ENCODE results near the gene NTMT1.

Gene NTMT1

DNA sequence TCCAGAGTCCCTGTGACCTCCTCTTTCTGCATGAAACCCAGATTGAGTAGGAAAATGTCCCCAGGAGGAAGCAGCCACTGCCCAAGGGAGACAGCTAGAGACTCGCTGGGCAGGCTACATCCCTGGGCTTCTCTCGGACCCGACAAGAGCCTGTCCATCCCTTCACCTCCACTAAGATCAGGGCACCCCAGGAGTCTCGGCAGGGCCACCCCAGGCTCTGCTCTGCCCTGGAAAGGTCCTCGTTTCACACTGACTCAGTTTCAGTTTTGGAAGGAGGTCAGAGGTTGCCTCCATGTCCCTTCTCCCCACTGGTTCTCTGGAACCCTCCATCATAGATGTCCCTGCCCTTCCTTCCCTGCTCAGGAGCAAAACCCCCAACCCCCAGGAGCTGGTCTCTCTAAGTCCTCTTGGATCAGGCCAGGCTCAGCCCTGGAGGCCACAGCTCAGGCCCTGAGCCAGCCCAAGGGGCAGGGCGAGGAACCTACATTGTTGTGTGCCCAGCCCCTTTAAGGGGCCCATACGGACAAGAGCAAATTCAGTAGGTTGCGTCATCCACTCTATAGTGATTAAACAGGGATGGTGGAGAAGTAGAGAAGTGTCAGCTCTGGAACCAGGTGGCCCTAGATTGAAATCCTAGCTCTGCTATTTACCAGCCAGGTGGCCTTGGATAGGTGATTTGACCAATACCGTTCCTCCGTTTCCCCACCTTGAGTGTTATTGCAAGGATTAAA, 42.5 kb upstream of the NTMT1 start:
- TF ChIP-seq, protein P1, sequence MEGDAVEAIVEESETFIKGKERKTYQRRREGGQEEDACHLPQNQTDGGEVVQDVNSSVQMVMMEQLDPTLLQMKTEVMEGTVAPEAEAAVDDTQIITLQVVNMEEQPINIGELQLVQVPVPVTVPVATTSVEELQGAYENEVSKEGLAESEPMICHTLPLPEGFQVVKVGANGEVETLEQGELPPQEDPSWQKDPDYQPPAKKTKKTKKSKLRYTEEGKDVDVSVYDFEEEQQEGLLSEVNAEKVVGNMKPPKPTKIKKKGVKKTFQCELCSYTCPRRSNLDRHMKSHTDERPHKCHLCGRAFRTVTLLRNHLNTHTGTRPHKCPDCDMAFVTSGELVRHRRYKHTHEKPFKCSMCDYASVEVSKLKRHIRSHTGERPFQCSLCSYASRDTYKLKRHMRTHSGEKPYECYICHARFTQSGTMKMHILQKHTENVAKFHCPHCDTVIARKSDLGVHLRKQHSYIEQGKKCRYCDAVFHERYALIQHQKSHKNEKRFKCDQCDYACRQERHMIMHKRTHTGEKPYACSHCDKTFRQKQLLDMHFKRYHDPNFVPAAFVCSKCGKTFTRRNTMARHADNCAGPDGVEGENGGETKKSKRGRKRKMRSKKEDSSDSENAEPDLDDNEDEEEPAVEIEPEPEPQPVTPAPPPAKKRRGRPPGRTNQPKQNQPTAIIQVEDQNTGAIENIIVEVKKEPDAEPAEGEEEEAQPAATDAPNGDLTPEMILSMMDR (IDR thresholded peaks at IDR 0.05) = no peak

- TF ChIP-seq, protein P1 (IDR thresholded peaks at IDR 0.05) = no peak
Observed at GRCh38 chr9:129584136-129584535, 41.8 kb upstream of the NTMT1 start.

GRCh38 chr9:129585352-129585751, 40.6 kb upstream of the NTMT1 start:
- TF ChIP-seq, protein P1 (IDR thresholded peaks at IDR 0.05) = no peak

DNA sequence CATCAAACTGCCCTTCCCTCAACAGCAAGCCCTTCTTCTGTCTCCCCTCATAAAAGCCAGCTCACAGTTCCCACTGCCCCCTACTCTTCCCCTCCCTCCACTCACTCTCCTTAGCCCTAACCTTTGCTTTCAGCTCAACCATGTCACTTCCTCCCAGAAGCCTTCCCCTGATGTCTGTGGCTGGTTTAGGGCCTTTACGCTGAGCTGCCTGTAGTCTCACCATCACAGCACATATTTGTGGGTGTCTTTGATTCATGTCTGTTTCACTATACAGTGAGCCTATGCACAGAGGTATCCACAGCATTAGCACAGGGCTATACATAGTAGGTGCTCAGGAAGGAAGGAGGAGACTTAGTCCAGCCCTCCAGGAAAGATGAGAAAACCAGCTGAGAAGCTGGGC, 39.7 kb upstream of the NTMT1 start:
- TF ChIP-seq, protein P1 (IDR thresholded peaks at IDR 0.05) = no peak

GRCh38 chr9:129586685-129587084, 39.3 kb upstream of the NTMT1 start:
- TF ChIP-seq, protein P1 (IDR thresholded peaks at IDR 0.05) = no peak

DNA sequence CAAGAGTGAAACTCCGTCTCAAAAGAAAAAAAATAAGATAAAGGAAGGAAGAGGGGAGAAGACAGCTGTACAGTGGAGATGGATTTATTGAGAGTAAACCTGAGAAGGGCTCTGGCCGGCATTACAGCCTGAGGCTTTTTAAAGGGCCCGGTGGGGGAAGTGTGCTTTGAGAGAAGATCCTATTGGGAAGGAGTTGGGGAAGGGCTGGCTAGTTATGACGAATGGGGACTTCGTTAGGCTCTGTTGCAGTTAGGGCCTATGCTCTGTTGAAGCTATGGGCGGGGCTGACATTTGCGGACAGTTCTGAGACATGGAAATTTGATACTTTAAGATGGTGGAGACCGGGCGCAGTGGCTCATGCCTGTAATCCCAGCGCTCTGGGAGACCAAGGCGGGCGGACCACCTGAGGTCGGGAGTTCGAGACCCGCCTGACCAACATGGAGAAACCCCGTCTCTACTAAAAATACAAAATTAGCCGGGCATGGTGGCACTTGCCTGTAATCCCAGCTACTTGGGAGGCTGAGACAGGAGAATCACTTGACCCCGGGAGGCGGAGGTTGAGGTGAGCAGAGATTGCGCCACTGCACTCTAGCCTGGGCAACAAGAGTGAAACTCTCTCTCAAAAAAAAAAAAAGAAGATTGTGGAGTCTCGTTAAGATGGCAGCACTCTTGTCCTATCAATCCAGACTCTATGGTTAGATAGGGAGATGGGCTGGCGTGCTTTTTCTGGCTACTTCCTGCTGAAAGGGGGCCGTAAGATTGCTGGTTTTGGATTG, 38.3 kb upstream of the NTMT1 start:
- TF ChIP-seq, protein P1 (IDR thresholded peaks at IDR 0.05) = no peak

DNA sequence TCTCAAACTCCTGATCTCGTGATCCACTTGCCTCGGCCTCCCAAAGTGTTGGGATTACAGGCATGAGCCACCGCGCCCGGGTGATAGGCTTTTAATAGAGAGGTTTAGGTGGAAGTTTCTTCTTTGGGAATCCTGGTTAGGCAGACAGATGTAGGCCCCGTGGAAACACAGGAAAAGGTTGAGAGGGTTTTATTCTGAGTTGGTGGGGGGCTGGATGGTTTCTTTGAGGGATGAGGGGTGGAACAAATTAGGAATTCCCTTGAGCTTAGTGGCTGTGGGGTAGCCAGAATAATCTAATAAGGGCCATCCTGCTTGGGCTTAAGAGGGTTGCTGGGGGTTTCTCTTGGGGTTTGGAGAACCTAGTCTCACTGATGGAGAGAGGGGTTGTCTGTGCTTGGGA, 35.5 kb upstream of the NTMT1 start:
- TF ChIP-seq, protein P1 (IDR thresholded peaks at IDR 0.05) = no peak

Data from LNCAP (cell line).